SK-N-MC (cell line): Measurements from ENCODE around the gene SPAG8.

Experiments
- DNase-seq: peaks from one replicate; pipeline ENCODE4 v3.0.0-alpha.2; 2011; ENCODE audit warnings: low read depth, low spot score
- H3K27ac ChIP-seq: fragments of 200-600 bp; sonication (generic); 2 replicates; pipeline ENCODE4 v1.5.1; 2016; ENCODE audit warnings: mixed run types
- H3K36me3 ChIP-seq: fragments of 200-600 bp; sonication (generic); 2 replicates; pipeline ENCODE4 v1.6.1; 2017; ENCODE audit warnings: antibody characterized with exemption, low read length, mixed read lengths; ENCODE audit not compliant: insufficient read depth
- H3K4me3 ChIP-seq: fragments of 200-600 bp; sonication (generic); 2 replicates; pipeline ENCODE4 v1.5.1; 2016
- H3K9ac ChIP-seq: fragments of 200-600 bp; sonication (generic); 2 replicates; pipeline ENCODE4 v1.8.0; 2017; ENCODE audit warnings: mixed run types, mixed read lengths; ENCODE audit not compliant: insufficient read length
- H3K9me3 ChIP-seq: fragments of 200-600 bp; sonication (generic); 2 replicates; pipeline ENCODE4 v1.6.1; 2017; ENCODE audit warnings: low read depth, mild to moderate bottlenecking, antibody characterized with exemption, low read length, moderate library complexity, mixed read lengths
- EZH2 ChIP-seq: fragments of 200-600 bp; sonication (generic); IDR thresholded peaks from one replicate; pipeline ENCODE4 v1.6.1; 2017; ENCODE audit warnings: antibody characterized with exemption
- FOXP2 ChIP-seq: optimal IDR thresholded peaks from 2 replicates; pipeline ENCODE3; 2011; ENCODE audit warnings: mild to moderate bottlenecking, moderate library complexity; ENCODE audit not compliant: insufficient read depth; ENCODE audit errors: extremely low read length, control extremely low read depth
- POLR2AphosphoS5 ChIP-seq: IDR thresholded peaks from 2 replicates; pipeline ENCODE4 v1.6.1; 2012; ENCODE audit warnings: mild to moderate bottlenecking, low read depth, low read length, borderline replicate concordance

SPAG8 gene

DNA sequence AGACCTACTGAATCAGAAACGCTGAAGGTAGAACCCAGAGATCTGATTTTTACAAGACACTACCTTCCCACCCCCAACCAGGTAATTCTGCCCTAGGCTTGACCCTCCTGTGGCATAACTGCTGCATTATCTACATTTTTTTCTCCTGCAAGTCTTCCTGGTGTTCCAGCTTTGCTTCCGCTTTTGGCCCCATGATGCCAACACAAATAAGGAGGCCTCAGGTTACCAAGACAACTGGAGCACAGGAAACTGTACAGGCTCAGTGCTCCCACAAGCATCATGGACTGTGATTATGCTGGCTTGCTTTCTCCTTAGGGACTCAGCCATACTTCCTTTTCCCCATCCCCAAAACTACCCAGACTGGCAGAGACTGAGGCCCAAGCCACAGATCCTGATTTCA lies 51.4 kb downstream of the SPAG8 start:
- H3K9me3 ChIP-seq = no peaks in the 10 kb centered on the region
- no peak overlapping the region for H3K27ac ChIP-seq
- no peaks in the 10 kb centered on the region for H3K36me3 ChIP-seq
- H3K4me3 ChIP-seq = no peak overlapping the region
- TF ChIP-seq FOXP2 (no peak), EZH2 (no peak), POLR2AphosphoS5 (no peak)
- no peak overlapping the region for H3K9ac ChIP-seq
- no peak for DNase-seq

GRCh38 chr9:35759795-35760194 lies 52.3 kb downstream of the SPAG8 start:
- H3K36me3 ChIP-seq = no peaks in the 10 kb centered on the region
- H3K27ac ChIP-seq = no peak overlapping the region
- H3K9ac ChIP-seq = no peak overlapping the region
- TF ChIP-seq FOXP2 (no peak), POLR2AphosphoS5 (no peak), EZH2 (no peak)
- H3K9me3 ChIP-seq = no peaks in the 10 kb centered on the region
- H3K4me3 ChIP-seq = no peak overlapping the region
- DNase-seq = no peak
